H9 (cell line): ENCODE data around the gene GHR. TPM values are rescaled to one million over a fixed set of nuclear protein-coding genes. Genes with fewer than 3 reads are reported as not detected.

Experiments used
- DNase-seq: peaks from one replicate; pipeline ENCODE4 v3.0.0-alpha.2; 2017
- H2AFZ ChIP-seq: one replicate; pipeline ENCODE4 v1.6.1; 2013; ENCODE audit warnings: mild to moderate bottlenecking, low read length, control low read depth, moderate library complexity
- H2AK5ac ChIP-seq: 2 replicates; pipeline ENCODE4 v1.6.1; 2013; ENCODE audit warnings: low read length, control low read depth, mixed read lengths; ENCODE audit not compliant: insufficient read length
- H2BK120ac ChIP-seq: one replicate; pipeline ENCODE4 v1.6.1; 2013; ENCODE audit warnings: low read depth, mild to moderate bottlenecking, low read length, control low read depth, inconsistent platforms; ENCODE audit not compliant: poor library complexity, severe bottlenecking
- H2BK12ac ChIP-seq: 2 replicates; pipeline ENCODE4 v1.6.1; 2013; ENCODE audit warnings: low read length, control low read depth, mixed read lengths, low read depth; ENCODE audit not compliant: insufficient read length
- H2BK15ac ChIP-seq: 2 replicates; pipeline ENCODE4 v1.6.1; 2013; ENCODE audit warnings: low read depth, low read length, control low read depth
- H2BK20ac ChIP-seq: one replicate; pipeline ENCODE4 v1.6.1; 2013; ENCODE audit warnings: low read depth, mild to moderate bottlenecking, low read length, control low read depth, inconsistent platforms; ENCODE audit not compliant: poor library complexity, severe bottlenecking
- H2BK5ac ChIP-seq: 2 replicates; pipeline ENCODE4 v1.6.1; 2013; ENCODE audit warnings: low read length, control low read depth, mixed read lengths; ENCODE audit not compliant: insufficient read length
- H3K14ac ChIP-seq: 2 replicates; pipeline ENCODE4 v1.6.1; 2013; ENCODE audit warnings: low read length, control low read depth; ENCODE audit not compliant: insufficient read depth
- H3K18ac ChIP-seq: 2 replicates; pipeline ENCODE4 v1.6.1; 2013; ENCODE audit warnings: low read depth, mild to moderate bottlenecking, mixed read lengths, low read length, control low read depth; ENCODE audit not compliant: insufficient read length
- H3K23ac ChIP-seq: 2 replicates; pipeline ENCODE4 v1.6.1; 2013; ENCODE audit warnings: low read length, control low read depth, mixed read lengths, low read depth; ENCODE audit not compliant: insufficient read length
- H3K23me2 ChIP-seq: 2 replicates; pipeline ENCODE4 v1.6.1; 2013; ENCODE audit warnings: low read depth, mild to moderate bottlenecking, mixed read lengths, low read length, control low read depth; ENCODE audit not compliant: insufficient read length, poor library complexity, severe bottlenecking
- H3K27ac ChIP-seq: 2 replicates; pipeline ENCODE4 v1.5.1; 2013; ENCODE audit warnings: low read length, control low read depth, mixed read lengths, low read depth; ENCODE audit not compliant: insufficient read length
- H3K27me3 ChIP-seq: 2 replicates; pipeline ENCODE4 v1.6.1; 2013; ENCODE audit warnings: low read length, control low read depth, inconsistent platforms; ENCODE audit not compliant: insufficient read depth
- H3K4ac ChIP-seq: 2 replicates; pipeline ENCODE4 v1.6.1; 2013; ENCODE audit warnings: low read depth, mild to moderate bottlenecking, control low read depth, inconsistent platforms, low read length, moderate library complexity
- H3K4me1 ChIP-seq: 2 replicates; pipeline ENCODE4 v1.6.1; 2013; ENCODE audit warnings: low read length, control low read depth, inconsistent platforms; ENCODE audit not compliant: insufficient read depth
- H3K4me2 ChIP-seq: 2 replicates; pipeline ENCODE4 v1.6.1; 2013; ENCODE audit warnings: low read length, control low read depth, mixed read lengths; ENCODE audit not compliant: insufficient read length, insufficient read depth
- H3K56ac ChIP-seq: 2 replicates; pipeline ENCODE4 v1.6.1; 2013; ENCODE audit warnings: low read depth, mild to moderate bottlenecking, mixed read lengths, low read length, control low read depth; ENCODE audit not compliant: insufficient read length
- H3K79me1 ChIP-seq: 2 replicates; pipeline ENCODE4 v1.6.1; 2013; ENCODE audit warnings: low read depth, mild to moderate bottlenecking, moderate library complexity, low read length, control low read depth, inconsistent platforms; ENCODE audit not compliant: insufficient read depth, poor library complexity, severe bottlenecking
- H3K79me2 ChIP-seq: 2 replicates; pipeline ENCODE4 v1.6.1; 2013; ENCODE audit warnings: low read length, control low read depth, inconsistent platforms; ENCODE audit not compliant: insufficient read depth
- H3K9ac ChIP-seq: 2 replicates; pipeline ENCODE4 v1.6.1; 2013; ENCODE audit warnings: low read length, control low read depth, mixed read lengths; ENCODE audit not compliant: insufficient read length; ENCODE audit errors: extremely low read depth
- H3K9me3 ChIP-seq: one replicate; pipeline ENCODE4 v1.6.1; 2013; ENCODE audit warnings: low read depth, low read length, inconsistent platforms; ENCODE audit not compliant: control insufficient read depth
- H3T11ph ChIP-seq: one replicate; pipeline ENCODE4 v1.6.1; 2013; ENCODE audit warnings: mild to moderate bottlenecking, low read length, control low read depth, inconsistent platforms
- H4K20me1 ChIP-seq: one replicate; pipeline ENCODE4 v1.6.1; 2013; ENCODE audit not compliant: control insufficient read depth, insufficient read length, insufficient read depth
- H4K5ac ChIP-seq: 2 replicates; pipeline ENCODE4 v1.6.1; 2013; ENCODE audit warnings: low read depth, mild to moderate bottlenecking, mixed read lengths, low read length, control low read depth; ENCODE audit not compliant: insufficient read length
- H4K8ac ChIP-seq: replicated peaks from 2 replicates; pipeline ENCODE4 v1.6.1; 2013; ENCODE audit warnings: low read length, control low read depth, mixed read lengths, low read depth; ENCODE audit not compliant: insufficient read length
- H4K91ac ChIP-seq: 2 replicates; pipeline ENCODE4 v1.6.1; 2013; ENCODE audit warnings: low read depth, mild to moderate bottlenecking, moderate library complexity, mixed read lengths, low read length, control low read depth; ENCODE audit not compliant: insufficient read length
- H3K27ac Mint-ChIP-seq, 3 experiments: 2 replicates in 2 of 3; 3 replicates in 1 of 3; pipeline ENCODE4 v1.8.0; 2020 to 2021; ENCODE audit warnings: mixed read lengths in 3 of 3, mild to moderate bottlenecking in 1 of 3, moderate library complexity in 1 of 3
- H3K27me3 Mint-ChIP-seq: 2 replicates; pipeline ENCODE4 v1.8.0; 2021; ENCODE audit warnings: low read depth, mild to moderate bottlenecking, moderate library complexity, mixed read lengths
- H3K36me3 Mint-ChIP-seq, 3 experiments: 2 replicates in 2 of 3; 3 replicates in 1 of 3; pipeline ENCODE4 v1.8.0; 2020 to 2021; ENCODE audit warnings: low read depth in 3 of 3, mixed read lengths in 3 of 3; ENCODE audit not compliant: insufficient read depth in 1 of 3
- H3K4me1 Mint-ChIP-seq, 2 experiments: 2 replicates each; pipeline ENCODE4 v1.8.0; 2020; ENCODE audit warnings: mixed read lengths in 2 of 2
- H3K4me3 Mint-ChIP-seq, 2 experiments: 2 replicates in 1 of 2; 3 replicates in 1 of 2; pipeline ENCODE4 v1.8.0; 2020 to 2021; ENCODE audit warnings: mild to moderate bottlenecking in 2 of 2, mixed read lengths in 2 of 2, moderate library complexity in 1 of 2
- H3K9me3 Mint-ChIP-seq, 2 experiments: 2 replicates in 1 of 2; 3 replicates in 1 of 2; pipeline ENCODE4 v1.8.0; 2020; ENCODE audit warnings: mild to moderate bottlenecking in 2 of 2, mixed read lengths in 2 of 2, moderate library complexity in 1 of 2
- CTCF ChIP-seq: fragments of 200-600 bp; sonication (generic); conservative IDR thresholded peaks from 3 replicates; pipeline ENCODE4 v1.8.0; 2021; ENCODE audit warnings: antibody characterized with exemption, mild to moderate bottlenecking
- WGBS: extraction: QIAGEN DNeasy Blood & Tissue Kit; methylation state at CpG from one replicate; pipeline ENCODE4 v1.1.7; 2013; ENCODE audit warnings: missing lambda C conversion rate, low lambda C conversion rate, mixed read lengths; ENCODE audit not compliant: insufficient read length; ENCODE audit errors: extremely low coverage; 5-methylcytosine and 5-hydroxymethylcytosine counted together
- total RNA-seq: library from RNA; stranded (reverse); gene quantifications from 2 replicates; pipeline ENCODE4 v1.2.1, GENCODE V29; 2021

The GHR gene
- total RNA-seq, 1 experiment from 2014 or later: 0.20 TPM

- H3K14ac ChIP-seq: no peak overlapping the region
- no peaks in the 10 kb centered on the region for H3K23me2 ChIP-seq
- H3T11ph ChIP-seq: no peak overlapping the region
- no peak overlapping the region for H2BK5ac ChIP-seq
- H2BK15ac ChIP-seq: no peak overlapping the region
- no peak overlapping the region for H3K4ac ChIP-seq
- Mint-ChIP-seq H3K4me3 (no peak overlapping the region), H3K4me1 (peaks cover 5 to 6% of the 10 kb centered on the region in 2 experiments), H3K9me3 (no peaks in the 10 kb centered on the region), H3K27ac (no peak overlapping the region), H3K27me3 (peaks cover 2% of the 10 kb centered on the region; the same call in 1 of the 2 replicates), H3K36me3 (no peaks in the 10 kb centered on the region)
- no peak overlapping the region for H2AK5ac ChIP-seq
- no peak overlapping the region for H3K18ac ChIP-seq
- no peak overlapping the region for H4K5ac ChIP-seq
- no peaks in the 10 kb centered on the region for H4K20me1 ChIP-seq
- H3K23ac ChIP-seq: no peak overlapping the region
- H3K79me2 ChIP-seq: no peaks in the 10 kb centered on the region
- H3K56ac ChIP-seq: no peak overlapping the region
- H3K4me1 ChIP-seq: no peaks in the 10 kb centered on the region
- no peak overlapping the region for H2AFZ ChIP-seq
- H3K27ac ChIP-seq: no peak overlapping the region
- H4K91ac ChIP-seq: no peak overlapping the region
- DNase-seq: no peak
- no CpG with 5 or more reads among the region's 6 CpGs for WGBS
- TF ChIP-seq CTCF: no peak
- H2BK20ac ChIP-seq: no peak overlapping the region
- no peak overlapping the region for H3K4me2 ChIP-seq
- H3K9me3 ChIP-seq: no peaks in the 10 kb centered on the region
- no peak overlapping the region for H3K9ac ChIP-seq
- no peak overlapping the region for H4K8ac ChIP-seq
- H2BK12ac ChIP-seq: no peak overlapping the region
- H2BK120ac ChIP-seq: no peak overlapping the region
- no peaks in the 10 kb centered on the region for H3K79me1 ChIP-seq
- no peaks in the 10 kb centered on the region for H3K27me3 ChIP-seq
Observed at GRCh38 chr5:42555797-42556196, 132.6 kb downstream of the GHR start.
